ENCODE measurements around the gene RIC8A.
"Not testable (repeated sequence)": the region's sequence is repeated elsewhere in the genome, so short reads cannot be mapped to it uniquely, and the experiment has no call there.

RIC8A gene

GRCh38 chr11:218815-219593 lies 11.5 kb downstream of the RIC8A start:
- DNase-seq (ENCODE audit: low read depth), result no peak

GRCh38 chr11:220641-221215 lies 13.2 kb downstream of the RIC8A start:
- not testable (repeated sequence) for DNase-seq (ENCODE audit: low read depth)

DNA sequence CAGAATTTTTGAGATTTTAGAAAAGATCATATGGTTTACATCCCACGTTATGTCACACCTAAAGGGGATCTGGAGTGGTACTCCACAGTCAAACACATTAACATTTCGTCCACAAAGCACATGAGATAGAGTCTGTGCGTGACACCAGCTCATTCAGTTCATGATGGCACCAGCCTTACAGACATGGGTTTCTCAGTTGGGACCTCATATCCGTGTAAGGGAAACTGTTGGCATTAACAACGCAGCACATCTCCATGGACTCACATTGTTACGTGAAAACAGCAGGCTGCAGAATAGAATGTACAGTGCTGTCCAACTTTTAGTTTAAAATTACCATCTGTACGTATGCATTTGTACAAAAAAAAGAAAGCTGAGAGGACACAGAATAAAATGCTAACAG lies 14.0 kb downstream of the RIC8A start:
- no peak for DNase-seq (ENCODE audit: low read depth)

DNA sequence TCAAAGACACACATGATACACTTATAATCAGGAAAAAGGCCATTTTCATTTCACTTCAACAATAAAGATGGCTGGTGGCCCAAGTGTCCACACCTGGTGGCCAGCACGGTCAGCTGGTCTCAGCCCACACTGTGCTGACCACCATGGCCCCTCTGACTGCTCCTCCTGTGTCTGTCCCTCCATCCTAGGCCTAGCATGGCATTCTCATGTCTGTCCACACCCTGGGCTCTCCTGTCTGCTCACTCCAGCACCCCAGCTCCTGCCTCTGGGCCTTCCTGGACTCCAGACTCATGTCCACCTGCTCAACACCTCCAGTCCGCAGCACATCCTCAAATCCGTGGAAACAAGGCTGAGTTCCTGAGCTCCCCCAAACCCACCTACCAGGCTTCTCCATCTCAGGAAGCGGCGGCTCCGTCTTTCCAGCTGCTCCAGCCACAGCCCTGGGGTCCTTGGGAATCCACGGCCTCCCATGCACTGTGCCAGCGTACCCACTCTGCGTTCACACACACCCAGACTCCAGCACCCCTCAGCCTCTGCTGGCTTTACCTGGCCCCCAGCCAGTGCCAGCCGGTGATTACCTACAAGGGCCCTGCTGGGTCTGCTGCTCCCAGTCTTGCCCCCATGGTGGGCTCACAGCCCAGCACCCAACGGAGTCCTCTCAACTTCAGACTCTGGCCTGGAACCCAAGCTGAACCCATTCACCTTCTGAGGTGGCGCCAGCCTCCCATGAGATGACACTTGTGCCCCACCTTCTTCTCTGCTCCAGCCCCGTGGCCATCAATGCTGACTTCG lies 14.7 kb downstream of the RIC8A start:
- DNase-seq (ENCODE audit: low read depth), result no peak

DNA sequence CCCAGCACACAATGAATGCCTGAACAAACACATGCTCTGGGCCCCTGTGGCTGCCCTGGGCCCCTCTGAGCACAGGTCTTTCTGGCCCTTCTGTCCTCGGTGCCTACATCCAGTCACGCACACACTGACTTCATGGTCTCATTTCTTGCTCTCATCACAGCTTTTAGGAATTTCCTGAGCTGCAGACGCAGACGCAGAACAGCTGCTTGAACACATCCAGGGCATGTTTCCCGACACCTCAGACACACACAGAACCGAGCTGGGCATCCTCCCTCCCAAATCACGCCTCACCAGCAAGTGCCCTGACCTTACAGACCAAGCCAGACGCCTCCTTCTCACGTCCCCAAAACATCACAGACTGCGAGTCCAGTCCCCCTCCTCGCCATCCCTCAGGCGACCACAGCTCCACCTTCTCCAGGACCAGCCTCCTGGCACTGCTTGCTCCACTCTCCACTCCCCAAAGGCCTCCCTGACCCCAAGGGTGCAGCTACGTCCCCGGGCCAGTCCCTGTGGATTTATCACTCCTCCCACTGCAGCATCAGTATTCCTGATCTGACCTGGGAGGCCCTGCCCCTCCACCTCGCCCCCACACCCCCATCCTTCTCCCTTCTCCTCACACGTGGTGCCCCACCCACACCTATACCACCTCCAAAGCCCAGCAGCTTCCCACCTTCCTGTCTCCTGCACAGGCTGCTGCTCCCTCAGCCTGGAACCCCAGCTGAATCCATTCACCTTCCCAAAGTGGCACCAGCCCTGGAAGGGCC lies 15.7 kb downstream of the RIC8A start:
- DNase-seq (ENCODE audit: low read depth), result no peak

GRCh38 chr11:223884-224283 lies 16.4 kb downstream of the RIC8A start:
- no peak for DNase-seq (ENCODE audit: low read depth)

GRCh38 chr11:224424-224823 lies 16.9 kb downstream of the RIC8A start:
- DNase-seq (ENCODE audit: low read depth), result no peak

DNA sequence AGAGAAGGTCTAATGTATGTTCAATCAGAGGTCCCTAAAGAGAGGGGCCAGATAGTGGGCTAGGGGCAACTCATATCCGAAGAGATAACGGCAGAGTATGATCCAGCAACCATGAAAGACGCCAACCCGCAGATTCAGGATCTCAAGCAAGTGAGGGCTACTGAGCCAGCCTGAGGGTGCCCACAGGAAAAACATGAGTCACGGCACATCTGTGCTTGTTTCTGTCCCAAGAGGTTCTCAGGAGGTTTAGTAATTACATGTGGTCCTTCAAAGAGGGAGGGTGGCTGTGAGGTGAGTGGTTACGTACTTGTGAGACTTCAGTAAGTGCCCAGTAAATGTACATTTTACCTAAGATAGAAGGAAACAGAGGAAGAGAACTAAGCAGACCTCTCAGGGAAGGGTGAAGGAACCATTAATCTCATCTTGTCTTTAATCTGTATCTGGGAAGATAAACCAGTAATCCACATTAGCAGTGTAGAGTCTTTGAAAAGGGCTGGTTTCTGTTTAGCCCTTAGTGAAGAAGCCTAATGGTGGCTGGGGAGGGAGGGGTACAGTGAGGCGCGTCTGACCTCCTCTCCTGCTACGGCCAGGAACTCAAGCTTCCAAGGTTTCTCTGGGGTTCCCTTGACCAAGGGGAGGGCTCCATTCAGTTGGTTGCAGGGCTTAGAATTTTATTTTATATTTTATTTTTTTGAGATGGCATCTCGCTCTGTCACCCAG lies 18.4 kb downstream of the RIC8A start:
- no peak for DNase-seq (ENCODE audit: low read depth)

GRCh38 chr11:227824-228379 lies 20.4 kb downstream of the RIC8A start:
- DNase-seq (ENCODE audit: low read depth), result no peak

DNA sequence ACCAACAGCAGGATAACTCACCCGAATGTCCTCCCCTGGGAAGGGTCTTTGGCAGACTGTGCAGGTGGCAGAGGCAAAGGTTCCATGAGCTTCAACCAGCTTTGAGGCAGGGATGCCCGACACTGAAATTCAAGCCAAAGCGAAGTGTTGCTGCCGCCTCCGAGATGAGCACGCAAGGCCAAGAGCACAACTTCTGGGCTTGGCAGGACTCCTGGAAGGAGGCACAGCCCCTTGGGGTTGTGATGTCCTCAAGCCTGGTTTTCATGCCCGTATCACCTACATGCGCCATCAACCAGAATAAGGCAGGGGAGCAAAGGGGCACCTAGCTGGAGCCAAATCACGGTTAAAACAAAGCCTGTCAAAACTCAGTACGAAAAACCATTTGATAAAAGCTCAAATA lies 22.9 kb downstream of the RIC8A start:
- no peak for DNase-seq (ENCODE audit: low read depth)

DNA sequence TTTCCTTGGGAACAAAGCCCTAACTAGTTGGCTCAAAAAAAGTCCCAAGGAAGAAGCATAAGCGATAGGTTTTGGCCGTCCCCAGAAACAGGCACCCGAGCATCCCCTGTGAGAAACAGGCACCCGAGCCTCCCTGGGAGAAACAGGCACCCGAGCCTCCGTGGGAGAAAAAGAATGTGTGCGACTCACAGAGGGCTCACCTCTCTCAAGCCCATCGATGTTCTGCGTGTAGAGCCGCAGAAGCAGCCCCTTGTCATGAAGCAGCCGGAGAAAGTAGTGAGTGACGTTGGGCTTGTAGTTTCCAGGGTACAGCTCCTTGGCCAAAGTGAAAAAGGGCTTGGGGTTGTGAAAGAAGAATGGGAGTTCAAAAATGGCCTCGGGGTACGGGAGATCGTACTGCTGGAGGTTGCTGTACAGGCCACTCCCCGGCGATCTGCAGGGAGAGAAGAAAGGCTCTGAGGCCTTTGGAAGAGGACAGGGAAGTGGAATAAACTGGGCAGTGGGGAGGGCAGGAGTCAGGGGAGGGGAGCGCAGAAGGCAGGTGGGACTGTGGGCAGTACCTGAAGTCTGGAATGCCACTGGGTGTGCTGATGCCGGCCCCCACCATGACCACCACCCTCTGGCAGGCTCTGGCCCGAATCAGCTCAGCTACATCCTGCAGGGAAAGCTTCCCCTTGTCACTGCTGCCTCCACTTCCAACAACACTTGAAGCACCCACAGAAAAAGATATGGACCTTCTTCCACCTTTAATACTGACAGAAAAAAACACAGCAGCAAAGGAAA lies 25.5 kb downstream of the RIC8A start:
- DNase-seq (ENCODE audit: low read depth), result no peak

- DNase-seq (ENCODE audit: low read depth), result no peak
These were observed 27.7 kb downstream of the RIC8A start for GRCh38 chr11:235180-235579.

DNA sequence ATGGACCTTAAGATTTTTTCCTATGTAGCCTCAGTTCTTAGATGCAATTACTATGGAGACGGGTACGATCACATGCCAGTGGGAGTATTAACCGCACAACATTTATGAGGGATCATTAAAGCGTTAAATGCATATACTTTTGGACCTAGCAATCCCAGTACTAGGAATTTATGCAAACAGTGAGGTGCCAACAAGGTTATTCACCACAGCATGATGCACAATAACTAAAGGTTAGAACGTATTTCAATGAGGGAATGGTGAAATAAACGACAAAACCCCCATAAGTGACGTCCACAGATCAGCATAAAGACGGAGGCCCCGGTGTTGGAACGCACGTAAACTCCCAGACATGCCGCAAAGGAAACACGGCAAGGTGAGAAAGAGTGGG lies 28.1 kb downstream of the RIC8A start:
- no peak for DNase-seq (ENCODE audit: low read depth)

- DNase-seq (ENCODE audit: low read depth), result peak; percentile 85
These were observed 28.7 kb downstream of the RIC8A start, which contains the start of gene SIRT3 for GRCh38 chr11:235997-236773. SIRT3 (minus strand) TSS chr11:236342; CDS start chr11:236328, 14 bp downstream.

DNA sequence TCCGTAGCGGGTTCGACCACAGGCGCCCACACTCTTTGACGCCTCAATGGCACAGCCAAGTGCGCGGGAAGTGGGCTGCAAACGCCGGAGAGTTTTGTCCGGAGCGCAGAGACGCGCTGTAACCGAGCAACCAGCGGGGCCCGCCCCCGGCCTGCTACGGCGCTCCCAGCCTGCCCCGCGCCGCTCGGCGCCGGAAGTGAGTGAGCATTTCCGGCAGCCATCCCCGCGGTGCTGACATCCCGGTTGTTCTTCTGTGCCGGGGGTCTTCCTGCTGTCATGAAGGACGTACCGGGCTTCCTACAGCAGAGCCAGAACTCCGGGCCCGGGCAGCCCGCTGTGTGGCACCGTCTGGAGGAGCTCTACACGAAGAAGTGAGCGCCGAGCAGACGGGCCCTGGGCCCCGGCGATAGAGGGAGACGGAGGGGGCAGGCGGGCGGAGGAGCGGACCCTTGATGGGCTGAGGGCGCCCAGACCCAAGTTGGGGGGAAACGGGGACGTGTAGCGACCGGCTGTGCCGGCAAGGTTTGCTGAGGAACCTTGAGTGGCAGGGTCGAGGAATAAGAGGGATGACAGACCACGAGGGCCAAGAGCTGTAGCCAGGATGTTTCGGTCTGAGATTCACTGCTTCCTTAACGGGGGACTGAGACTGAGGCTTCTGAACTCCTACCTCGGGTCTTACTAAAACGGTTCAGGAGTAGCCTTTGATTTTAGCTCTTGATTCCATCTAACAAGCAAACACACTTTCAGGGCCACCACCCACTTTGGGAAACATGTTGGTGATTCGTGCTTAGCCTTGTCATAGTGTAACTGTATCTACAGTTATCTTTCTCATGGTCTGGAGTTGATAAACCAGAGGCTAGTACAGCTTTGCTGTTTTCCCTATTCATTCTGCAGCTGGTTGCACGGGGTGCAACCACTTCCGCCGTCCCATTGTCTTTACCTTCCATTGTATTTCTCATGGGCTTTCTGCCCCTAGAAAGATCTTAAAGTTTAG lies 29.6 kb downstream of the RIC8A start, which contains the start of gene PSMD13:
TSS of gene PSMD13 (plus strand) at position 203 of the 994 bp plus-strand sequence. CDS start at position 277, 74 bp downstream.
- peak; percentile 79 for DNase-seq (ENCODE audit: low read depth)

GRCh38 chr11:238346-238745 lies 30.8 kb downstream of the RIC8A start:
- DNase-seq (ENCODE audit: low read depth), result not testable (repeated sequence)

- no peak for DNase-seq (ENCODE audit: low read depth)
These were observed 32.8 kb downstream of the RIC8A start for GRCh38 chr11:240315-240714.

- DNase-seq (ENCODE audit: low read depth), result no peak
These were observed 34.1 kb downstream of the RIC8A start for GRCh38 chr11:241634-242033.

All from T follicular helper cell (primary cell).